ENCODE measurements around the gene DHPS.
A peak's percentile ranks its signal among the peaks of the same experiment; 100 is the strongest.
"Not testable (repeated sequence)": the region's sequence is repeated elsewhere in the genome, so short reads cannot be mapped to it uniquely, and the experiment has no call there.

The DHPS gene

GRCh38 chr19:12705654-12706331 is 24.1 kb upstream of the DHPS start:
- no peak for DNase-seq (ENCODE audit: low read depth, low spot score)

- DNase-seq (ENCODE audit: low read depth, low spot score) = no peak
These were observed 23.5 kb upstream of the DHPS start for GRCh38 chr19:12705169-12705568.

GRCh38 chr19:12703046-12703445 is 21.4 kb upstream of the DHPS start:
- peak; percentile 39 for DNase-seq (ENCODE audit: low read depth, low spot score)

GRCh38 chr19:12701596-12702282 is 20.1 kb upstream of the DHPS start:
- no peak for DNase-seq (ENCODE audit: low read depth, low spot score)

- no peak for DNase-seq (ENCODE audit: low read depth, low spot score)
These were observed 16.5 kb upstream of the DHPS start for GRCh38 chr19:12698138-12698537.

- not testable (repeated sequence) for DNase-seq (ENCODE audit: low read depth, low spot score)
These were observed 15.7 kb upstream of the DHPS start for GRCh38 chr19:12697425-12697824.

- DNase-seq (ENCODE audit: low read depth, low spot score) = peak; percentile 97
These were observed 15.0 kb upstream of the DHPS start, which contains the start of gene FBXW9 for GRCh38 chr19:12696366-12697335. FBXW9 (minus strand) TSS chr19:12696631; CDS start chr19:12696581, 50 bp downstream.

GRCh38 chr19:12695997-12696365 is 14.3 kb upstream of the DHPS start:
- DNase-seq (ENCODE audit: low read depth, low spot score) = no peak

- no peak for DNase-seq (ENCODE audit: low read depth, low spot score)
These were observed 13.8 kb upstream of the DHPS start for GRCh38 chr19:12695514-12695913.

- no peak for DNase-seq (ENCODE audit: low read depth, low spot score)
These were observed 13.4 kb upstream of the DHPS start for GRCh38 chr19:12695096-12695495.

- no peak for DNase-seq (ENCODE audit: low read depth, low spot score)
These were observed 13.0 kb upstream of the DHPS start for GRCh38 chr19:12694641-12695040.

GRCh38 chr19:12692960-12693359 is 11.3 kb upstream of the DHPS start:
- DNase-seq (ENCODE audit: low read depth, low spot score) = no peak

GRCh38 chr19:12689581-12690216 is 8.0 kb upstream of the DHPS start:
- no peak for DNase-seq (ENCODE audit: low read depth, low spot score)

- no peak for DNase-seq (ENCODE audit: low read depth, low spot score)
These were observed 7.3 kb upstream of the DHPS start for GRCh38 chr19:12689012-12689411.

- DNase-seq (ENCODE audit: low read depth, low spot score) = no peak
These were observed 6.0 kb upstream of the DHPS start, which contains the start of gene GNG14 for GRCh38 chr19:12687496-12688196. GNG14 (plus strand) TSS chr19:12687998; CDS start chr19:12688049, 51 bp downstream.

- DNase-seq (ENCODE audit: low read depth, low spot score) = no peak
These were observed 4.2 kb upstream of the DHPS start for GRCh38 chr19:12685831-12686230.

- no peak for DNase-seq (ENCODE audit: low read depth, low spot score)
These were observed 1.6 kb downstream of the DHPS start for GRCh38 chr19:12680034-12680433.

GRCh38 chr19:12678039-12678438 is 3.6 kb downstream of the DHPS start:
- not testable (repeated sequence) for DNase-seq (ENCODE audit: low read depth, low spot score)

GRCh38 chr19:12676928-12677327 is 4.8 kb downstream of the DHPS start:
- no peak for DNase-seq (ENCODE audit: low read depth, low spot score)

- peak; percentile 86 for DNase-seq (ENCODE audit: low read depth, low spot score)
These were observed 5.3 kb downstream of the DHPS start for GRCh38 chr19:12676384-12676792.

- no peak for DNase-seq (ENCODE audit: low read depth, low spot score)
These were observed 5.7 kb downstream of the DHPS start for GRCh38 chr19:12675940-12676339.

Measured in astrocyte of the hippocampus (primary cell).